Smooth muscle cell (in vitro differentiated cells): ENCODE results near the gene SOX6. TPM values are rescaled to one million over a fixed set of nuclear protein-coding genes. Genes with fewer than 3 reads are reported as not detected.

ENCODE experiments used
- DNase-seq: peaks from one replicate; lab custom pipeline; 2025; ENCODE audit not compliant: unreplicated experiment; lab: John Stamatoyannopoulos, UW
- H2AFZ ChIP-seq: fragments of 200-600 bp; sonication (generic); 2 replicates; pipeline ENCODE4 v1.6.0; 2016; ENCODE audit warnings: antibody characterized with exemption, low read depth, mild to moderate bottlenecking
- H3F3A ChIP-seq: fragments of 200-600 bp; sonication (generic); 2 replicates; pipeline ENCODE4 v1.6.0; 2017; ENCODE audit warnings: antibody characterized with exemption, low read depth
- H3K27ac ChIP-seq: fragments of 200-600 bp; sonication (generic); 2 replicates; pipeline ENCODE4 v1.5.1; 2016; ENCODE audit warnings: low read depth, mild to moderate bottlenecking
- H3K27me3 ChIP-seq: fragments of 200-600 bp; sonication (generic); 2 replicates; pipeline ENCODE4 v1.6.1; 2016; ENCODE audit warnings: low read depth, mild to moderate bottlenecking
- H3K36me3 ChIP-seq: fragments of 200-600 bp; sonication (generic); 2 replicates; pipeline ENCODE4 v1.5.1; 2016; ENCODE audit warnings: low read depth
- H3K4me1 ChIP-seq: fragments of 200-600 bp; sonication (generic); 2 replicates; pipeline ENCODE4 v1.5.1; 2016; ENCODE audit warnings: low read depth
- H3K4me2 ChIP-seq: fragments of 200-600 bp; sonication (generic); 2 replicates; pipeline ENCODE4 v1.6.0; 2016; ENCODE audit warnings: mild to moderate bottlenecking
- H3K4me3 ChIP-seq: fragments of 200-600 bp; sonication (generic); 2 replicates; pipeline ENCODE4 v1.5.1; 2016; ENCODE audit warnings: mild to moderate bottlenecking
- H3K79me2 ChIP-seq: fragments of 200-600 bp; sonication (generic); 2 replicates; pipeline ENCODE4 v1.6.0; 2016; ENCODE audit warnings: low read depth, mild to moderate bottlenecking
- H3K9ac ChIP-seq: fragments of 200-600 bp; sonication (generic); 2 replicates; pipeline ENCODE4 v1.6.0; 2016; ENCODE audit warnings: low read depth
- H3K9me3 ChIP-seq: fragments of 200-600 bp; sonication (generic); replicated peaks from 2 replicates; pipeline ENCODE4 v1.5.1; 2016; ENCODE audit warnings: low read depth
- H4K20me1 ChIP-seq: fragments of 200-600 bp; sonication (generic); 2 replicates; pipeline ENCODE4 v1.6.0; 2016; ENCODE audit warnings: low read depth
- WGBS: methylation state at CpG from one replicate; pipeline ENCODE4 v1.1.7; 2016; ENCODE audit warnings: low lambda C conversion rate; 5-methylcytosine and 5-hydroxymethylcytosine counted together
- polyA plus RNA-seq: library from polyadenylated mRNA; unstranded; fragments of >200 nt; fragmentation: Nextera tagmentation; extraction: Ambion mirVana; gene quantifications from 2 replicates; pipeline ENCODE4 v1.2.1, GENCODE V29; 2016
- total RNA-seq: library from RNA; depleted of rRNA; stranded (reverse); fragments of >200 nt; gene quantifications from 2 replicates; pipeline ENCODE4 v1.2.3, GENCODE V29; 2014
- TF ChIP-seq, protein P1 (sequence below): fragments of 200-600 bp; sonication (generic); IDR thresholded peaks from 2 replicates; pipeline ENCODE4 v1.5.1; 2017; ENCODE audit warnings: borderline replicate concordance, mild to moderate bottlenecking, antibody characterized with exemption; ENCODE audit not compliant: insufficient read depth, poor library complexity, severe bottlenecking

SOX6 gene
- total and polyA plus RNA-seq, 2 experiments from 2014 or later, result 11.2 to 27.6 TPM

DNA sequence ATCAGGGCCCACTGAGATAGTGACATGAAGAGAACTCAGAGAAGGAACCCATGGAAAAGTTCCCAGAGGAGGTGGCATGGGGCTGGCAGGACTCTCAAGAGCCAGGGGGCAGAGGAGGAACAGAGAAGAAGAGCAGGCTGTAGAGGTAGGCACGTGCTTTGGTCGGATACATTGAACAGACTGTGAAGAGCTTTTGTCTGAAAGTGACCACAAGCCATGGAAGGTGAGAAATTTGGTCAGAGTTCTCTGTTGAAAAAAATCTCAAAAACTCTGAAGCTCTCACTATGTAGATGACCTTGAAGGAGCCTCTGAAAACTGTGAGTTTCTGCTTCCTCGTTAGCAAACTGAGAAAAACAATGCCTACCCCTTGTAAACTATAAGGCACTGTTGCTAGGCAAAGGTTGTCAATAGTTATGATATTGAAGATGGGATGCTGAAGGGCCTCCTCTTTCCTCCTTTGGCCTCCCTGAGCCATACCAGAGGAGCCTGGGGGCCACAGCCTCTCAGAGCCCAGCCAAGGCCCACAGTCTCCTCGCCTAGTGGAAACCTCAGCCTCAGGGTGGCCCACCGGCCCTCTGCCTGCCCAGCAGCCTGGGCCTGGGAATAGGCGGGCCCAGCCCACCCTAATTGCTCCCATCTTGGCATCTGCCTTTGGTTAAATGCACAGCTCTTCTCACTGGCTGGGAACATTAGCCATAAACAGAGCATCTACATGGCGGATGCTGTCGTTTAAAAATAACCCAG is 415.7 kb downstream of the SOX6 start:
- 91% methylated on average over 8 of the region's 8 CpGs for WGBS
- Histone ChIP-seq H3K79me2 (no peaks in the 10 kb centered on the region), H3K36me3 (no peaks in the 10 kb centered on the region), H3K4me3 (no peak overlapping the region), H3K9me3 (no peaks in the 10 kb centered on the region), H3K4me1 (no peaks in the 10 kb centered on the region), H3K27ac (no peak overlapping the region), H2AFZ (no peak overlapping the region), H4K20me1 (no peaks in the 10 kb centered on the region), H3F3A (no peaks in the 10 kb centered on the region), H3K4me2 (no peak overlapping the region), H3K9ac (no peak overlapping the region), H3K27me3 (no peaks in the 10 kb centered on the region)
- no peak for DNase-seq
- TF ChIP-seq, protein P1, sequence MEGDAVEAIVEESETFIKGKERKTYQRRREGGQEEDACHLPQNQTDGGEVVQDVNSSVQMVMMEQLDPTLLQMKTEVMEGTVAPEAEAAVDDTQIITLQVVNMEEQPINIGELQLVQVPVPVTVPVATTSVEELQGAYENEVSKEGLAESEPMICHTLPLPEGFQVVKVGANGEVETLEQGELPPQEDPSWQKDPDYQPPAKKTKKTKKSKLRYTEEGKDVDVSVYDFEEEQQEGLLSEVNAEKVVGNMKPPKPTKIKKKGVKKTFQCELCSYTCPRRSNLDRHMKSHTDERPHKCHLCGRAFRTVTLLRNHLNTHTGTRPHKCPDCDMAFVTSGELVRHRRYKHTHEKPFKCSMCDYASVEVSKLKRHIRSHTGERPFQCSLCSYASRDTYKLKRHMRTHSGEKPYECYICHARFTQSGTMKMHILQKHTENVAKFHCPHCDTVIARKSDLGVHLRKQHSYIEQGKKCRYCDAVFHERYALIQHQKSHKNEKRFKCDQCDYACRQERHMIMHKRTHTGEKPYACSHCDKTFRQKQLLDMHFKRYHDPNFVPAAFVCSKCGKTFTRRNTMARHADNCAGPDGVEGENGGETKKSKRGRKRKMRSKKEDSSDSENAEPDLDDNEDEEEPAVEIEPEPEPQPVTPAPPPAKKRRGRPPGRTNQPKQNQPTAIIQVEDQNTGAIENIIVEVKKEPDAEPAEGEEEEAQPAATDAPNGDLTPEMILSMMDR, result no peak

DNA sequence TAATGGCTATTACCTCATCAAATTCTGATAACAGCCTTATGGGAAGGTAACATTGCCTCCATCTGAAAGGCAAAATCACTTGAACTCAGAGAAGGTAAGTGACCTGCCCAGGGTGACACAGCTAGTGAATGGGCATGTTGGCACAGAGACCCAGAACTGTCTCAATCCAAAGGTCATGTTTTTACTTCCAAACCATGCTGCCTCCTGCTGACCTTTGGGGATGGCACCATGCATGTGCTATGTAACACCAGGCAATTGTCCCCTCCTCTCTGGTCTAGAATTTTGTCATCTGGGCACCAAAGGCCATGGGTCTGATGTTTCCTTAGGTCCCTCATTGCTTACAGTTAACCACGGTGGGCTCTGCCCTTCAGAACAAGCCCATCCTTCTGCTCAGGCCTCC is 417.4 kb downstream of the SOX6 start:
- Histone ChIP-seq H2AFZ (no peak overlapping the region), H3K4me2 (no peak overlapping the region), H3K4me3 (no peak overlapping the region), H3F3A (no peaks in the 10 kb centered on the region), H3K36me3 (no peaks in the 10 kb centered on the region), H3K9ac (no peak overlapping the region), H4K20me1 (no peaks in the 10 kb centered on the region), H3K79me2 (no peaks in the 10 kb centered on the region), H3K4me1 (no peaks in the 10 kb centered on the region), H3K27ac (no peak overlapping the region), H3K27me3 (no peaks in the 10 kb centered on the region), H3K9me3 (no peaks in the 10 kb centered on the region)
- TF ChIP-seq, protein P1, result no peak
- WGBS, result 100% methylated on average over 1 of the region's 1 CpG
- DNase-seq, result no peak

DNA sequence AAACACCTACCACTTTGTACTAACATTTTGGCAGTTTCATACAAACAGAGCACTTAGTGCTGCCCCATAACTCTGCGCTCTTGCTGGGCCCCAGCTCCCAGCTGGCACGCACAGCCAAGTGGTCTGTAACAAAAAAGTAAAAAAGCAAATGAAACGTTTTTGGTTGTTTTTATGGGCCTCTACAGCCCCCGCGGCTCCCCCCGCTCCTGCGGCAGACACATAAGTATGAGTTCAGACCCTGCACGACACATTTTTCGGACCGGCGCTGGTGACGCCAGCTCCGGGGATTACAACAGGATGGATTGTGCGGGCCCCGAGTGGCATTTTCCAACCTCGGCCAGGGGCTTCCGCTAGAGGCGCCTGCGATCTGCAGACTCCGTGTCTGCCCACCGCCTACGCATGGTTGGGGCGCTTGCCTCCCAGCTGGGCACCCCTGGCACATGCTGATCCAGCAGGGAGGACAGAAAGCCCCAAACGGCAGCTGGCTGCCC is 418.2 kb downstream of the SOX6 start:
- no peak overlapping the region for H3K9ac ChIP-seq

More for the DNA sequence above, 418.2 kb downstream of the SOX6 start:
- no peaks in the 10 kb centered on the region for H3K36me3 ChIP-seq
- H2AFZ ChIP-seq, result no peak overlapping the region
- no peaks in the 10 kb centered on the region for H4K20me1 ChIP-seq
- TF ChIP-seq, protein P1, result no peak
- no peak overlapping the region for H3K4me3 ChIP-seq
- H3K79me2 ChIP-seq, result no peaks in the 10 kb centered on the region
- H3F3A ChIP-seq, result no peaks in the 10 kb centered on the region
- 94% methylated on average over 24 of the region's 24 CpGs for whole genome bisulfite sequencing
- DNase-seq, result no peak
- no peak overlapping the region for H3K27ac ChIP-seq
- no peaks in the 10 kb centered on the region for H3K27me3 ChIP-seq
- no peak overlapping the region for H3K4me2 ChIP-seq
- H3K4me1 ChIP-seq, result no peaks in the 10 kb centered on the region
- H3K9me3 ChIP-seq, result no peaks in the 10 kb centered on the region
